Osteoblast (primary cell): ENCODE measurements around the gene CC2D1A. TPM values are rescaled to one million over a fixed set of nuclear protein-coding genes. Genes with fewer than 3 reads are reported as not detected.

ENCODE experiments used
- DNase-seq: peaks from one replicate; pipeline ENCODE4 v3.0.0; 2011; ENCODE audit warnings: low spot score, mixed read lengths; ENCODE audit not compliant: insufficient read length; ENCODE audit errors: missing footprints
- H2AFZ ChIP-seq: 2 replicates; pipeline ENCODE4 v1.6.0; 2011; ENCODE audit warnings: mild to moderate bottlenecking, low read length
- H3K27ac ChIP-seq: 2 replicates; pipeline ENCODE4 v1.5.1; 2011; ENCODE audit warnings: mild to moderate bottlenecking, low read depth, low read length, moderate library complexity
- H3K27me3 ChIP-seq: 2 replicates; pipeline ENCODE4 v1.6.0; 2012; ENCODE audit warnings: mild to moderate bottlenecking, control low read depth, inconsistent platforms, low read length, moderate library complexity; ENCODE audit not compliant: insufficient read depth
- H3K36me3 ChIP-seq: 2 replicates; pipeline ENCODE4 v1.5.1; 2011; ENCODE audit warnings: mild to moderate bottlenecking, low read length, control low read depth, moderate library complexity; ENCODE audit not compliant: insufficient read depth
- H3K4me1 ChIP-seq: 2 replicates; pipeline ENCODE4 v1.5.1; 2011; ENCODE audit warnings: mild to moderate bottlenecking, low read length, control low read depth, moderate library complexity; ENCODE audit not compliant: insufficient read depth
- H3K4me2 ChIP-seq: 2 replicates; pipeline ENCODE4 v1.6.0; 2011; ENCODE audit warnings: mild to moderate bottlenecking, low read length; ENCODE audit not compliant: insufficient read depth
- H3K4me3 ChIP-seq: fragments of 200-600 bp; sonication (generic); 3 replicates; pipeline ENCODE4 v1.5.1; 2012; ENCODE audit warnings: mild to moderate bottlenecking, low read length, inconsistent platforms; ENCODE audit not compliant: insufficient read depth
- H3K79me2 ChIP-seq: 2 replicates; pipeline ENCODE4 v1.6.0; 2012; ENCODE audit warnings: mild to moderate bottlenecking, low read length, control low read depth, inconsistent platforms; ENCODE audit not compliant: insufficient read depth
- H3K9me3 ChIP-seq: 2 replicates; pipeline ENCODE4 v1.5.1; 2011; ENCODE audit warnings: low read depth, low read length, control low read depth
- H4K20me1 ChIP-seq: 2 replicates; pipeline ENCODE4 v1.6.0; 2012; ENCODE audit warnings: mild to moderate bottlenecking, low read length, control low read depth; ENCODE audit not compliant: insufficient read depth
- total RNA-seq: library from RNA; depleted of rRNA; stranded (reverse); fragments of >200 nt; gene quantifications from 2 replicates; pipeline ENCODE4 v1.2.3, GENCODE V29; 2012
- TF ChIP-seq, protein P1 (sequence below): IDR thresholded peaks from 2 replicates; pipeline ENCODE4 v1.5.1; 2011; ENCODE audit warnings: mild to moderate bottlenecking, low read depth, low read length, moderate library complexity; ENCODE audit errors: extremely low read depth

Gene CC2D1A
- total RNA-seq, 1 donor: 19.2 TPM

DNA sequence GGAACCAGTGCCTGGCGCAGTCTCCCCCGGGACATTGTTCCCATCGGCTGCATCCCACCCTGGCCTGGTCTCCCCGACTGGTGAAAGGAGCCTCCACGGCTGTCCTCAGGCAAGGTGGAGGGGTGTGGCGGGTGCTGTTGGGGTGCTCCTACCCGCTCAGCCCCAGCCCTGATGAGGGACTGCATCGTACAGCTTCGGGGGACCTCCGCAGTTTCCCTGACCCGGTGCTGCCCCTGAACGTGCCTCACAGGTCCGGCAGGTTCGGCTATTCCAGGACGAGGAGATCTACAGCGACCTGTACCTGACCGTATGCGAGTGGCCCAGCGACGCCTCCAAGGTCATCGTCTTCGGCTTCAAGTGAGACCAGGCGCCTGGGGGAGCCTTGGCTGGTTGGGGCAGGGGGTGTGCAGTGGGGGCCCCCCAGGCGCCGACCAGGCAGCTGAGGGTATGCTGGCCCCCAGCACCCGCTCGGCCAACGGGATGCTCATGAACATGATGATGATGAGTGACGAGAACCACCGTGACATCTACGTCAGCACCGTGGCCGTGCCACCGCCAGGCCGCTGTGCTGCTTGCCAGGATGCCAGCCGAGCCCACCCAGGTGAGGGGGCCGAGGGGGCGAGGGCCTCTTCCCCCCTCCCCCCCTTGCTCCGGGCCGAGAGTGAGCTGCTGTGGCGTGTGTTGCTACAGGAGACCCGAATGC is 49.8 kb downstream of the CC2D1A start:
- Histone ChIP-seq H3K27ac (no peak overlapping the region), H3K79me2 (peaks cover 20% of the 10 kb centered on the region), H3K4me3 (no peak overlapping the region), H3K4me2 (no peak overlapping the region), H3K27me3 (no peaks in the 10 kb centered on the region), H3K36me3 (peaks cover 34% of the 10 kb centered on the region), H4K20me1 (peaks cover 16% of the 10 kb centered on the region), H3K4me1 (no peaks in the 10 kb centered on the region), H3K9me3 (no peaks in the 10 kb centered on the region), H2AFZ (no peak overlapping the region)
- TF ChIP-seq, protein P1, sequence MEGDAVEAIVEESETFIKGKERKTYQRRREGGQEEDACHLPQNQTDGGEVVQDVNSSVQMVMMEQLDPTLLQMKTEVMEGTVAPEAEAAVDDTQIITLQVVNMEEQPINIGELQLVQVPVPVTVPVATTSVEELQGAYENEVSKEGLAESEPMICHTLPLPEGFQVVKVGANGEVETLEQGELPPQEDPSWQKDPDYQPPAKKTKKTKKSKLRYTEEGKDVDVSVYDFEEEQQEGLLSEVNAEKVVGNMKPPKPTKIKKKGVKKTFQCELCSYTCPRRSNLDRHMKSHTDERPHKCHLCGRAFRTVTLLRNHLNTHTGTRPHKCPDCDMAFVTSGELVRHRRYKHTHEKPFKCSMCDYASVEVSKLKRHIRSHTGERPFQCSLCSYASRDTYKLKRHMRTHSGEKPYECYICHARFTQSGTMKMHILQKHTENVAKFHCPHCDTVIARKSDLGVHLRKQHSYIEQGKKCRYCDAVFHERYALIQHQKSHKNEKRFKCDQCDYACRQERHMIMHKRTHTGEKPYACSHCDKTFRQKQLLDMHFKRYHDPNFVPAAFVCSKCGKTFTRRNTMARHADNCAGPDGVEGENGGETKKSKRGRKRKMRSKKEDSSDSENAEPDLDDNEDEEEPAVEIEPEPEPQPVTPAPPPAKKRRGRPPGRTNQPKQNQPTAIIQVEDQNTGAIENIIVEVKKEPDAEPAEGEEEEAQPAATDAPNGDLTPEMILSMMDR: no peak
- DNase-seq: peak; percentile 53

DNA sequence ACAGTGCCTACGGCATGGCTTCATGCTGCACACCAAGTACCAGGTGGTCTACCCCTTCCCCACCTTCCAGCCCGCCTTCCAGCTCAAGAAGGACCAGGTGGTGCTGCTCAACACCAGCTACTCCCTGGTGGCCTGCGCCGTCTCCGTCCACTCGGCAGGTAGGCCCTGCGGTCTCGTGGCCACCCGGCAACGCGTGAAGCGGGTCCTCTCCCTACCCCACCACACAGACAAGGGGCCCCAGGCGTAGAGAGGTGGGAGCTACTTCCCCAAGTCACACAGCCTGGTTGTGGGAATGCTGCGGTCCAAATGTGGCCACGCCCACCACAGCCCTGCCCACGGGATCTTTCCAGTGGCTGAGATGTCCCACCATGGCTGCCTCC is 50.4 kb downstream of the CC2D1A start:
- Histone ChIP-seq H3K9me3 (no peaks in the 10 kb centered on the region), H3K79me2 (peaks cover 20% of the 10 kb centered on the region), H3K4me3 (no peak overlapping the region), H4K20me1 (peaks cover 16% of the 10 kb centered on the region), H3K4me1 (no peaks in the 10 kb centered on the region), H3K4me2 (no peak overlapping the region), H3K27me3 (no peaks in the 10 kb centered on the region), H3K36me3 (peaks cover 36% of the 10 kb centered on the region), H2AFZ (no peak overlapping the region), H3K27ac (no peak overlapping the region)
- DNase-seq: no peak
- TF ChIP-seq, protein P1: no peak

DNA sequence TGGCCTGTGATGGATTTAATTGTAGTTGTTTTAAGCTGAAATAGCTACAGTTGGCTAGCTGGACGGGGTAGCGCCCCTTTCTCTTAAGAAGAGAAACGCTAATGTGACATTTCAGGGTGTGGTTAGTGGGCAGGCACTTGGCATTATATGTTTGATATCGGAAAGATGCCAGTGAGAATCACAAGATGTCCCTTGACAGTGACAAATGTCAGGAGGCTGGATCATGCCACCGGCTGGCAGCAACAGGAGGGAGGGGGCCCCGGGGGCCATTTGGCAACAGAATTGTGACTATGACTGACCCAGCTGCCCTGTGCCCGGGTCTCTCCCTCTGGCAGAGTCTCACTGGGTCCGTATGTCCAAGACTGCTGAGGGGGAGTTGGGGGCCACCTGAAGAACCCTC is 51.0 kb downstream of the CC2D1A start:
- Histone ChIP-seq H3K27me3 (no peaks in the 10 kb centered on the region), H3K27ac (no peak overlapping the region), H4K20me1 (peaks cover 16% of the 10 kb centered on the region), H3K4me1 (no peaks in the 10 kb centered on the region), H3K4me2 (no peak overlapping the region), H3K79me2 (peaks cover 20% of the 10 kb centered on the region), H2AFZ (no peak overlapping the region), H3K9me3 (no peaks in the 10 kb centered on the region), H3K4me3 (no peak overlapping the region), H3K36me3 (peaks cover 36% of the 10 kb centered on the region)
- TF ChIP-seq, protein P1: no peak
- DNase-seq: peak; percentile 56

DNA sequence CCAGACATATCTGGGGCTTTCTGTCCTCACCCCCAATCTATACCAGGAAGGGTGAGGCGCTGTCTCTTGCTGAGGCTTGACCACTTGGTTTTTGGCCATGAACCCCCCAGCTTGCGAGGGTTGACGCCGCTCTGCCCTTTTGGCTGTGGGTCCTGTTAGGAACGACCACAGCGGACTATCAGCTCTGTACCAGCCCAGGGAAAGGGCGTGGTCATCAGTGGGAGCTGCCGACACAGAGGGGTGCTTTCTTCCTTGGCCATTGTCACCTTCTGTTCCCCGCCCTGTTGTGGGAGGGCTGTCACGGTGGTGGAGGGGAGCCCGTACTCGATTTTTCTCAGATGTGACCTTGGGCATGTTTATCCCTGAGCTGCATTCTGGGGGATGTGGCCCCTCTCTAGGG is 52.0 kb downstream of the CC2D1A start:
- Histone ChIP-seq H3K36me3 (peaks cover 36% of the 10 kb centered on the region), H3K27me3 (no peaks in the 10 kb centered on the region), H3K27ac (no peak overlapping the region), H3K79me2 (peaks cover 17% of the 10 kb centered on the region), H4K20me1 (peaks cover 16% of the 10 kb centered on the region), H3K9me3 (no peaks in the 10 kb centered on the region), H2AFZ (no peak overlapping the region), H3K4me2 (no peak overlapping the region), H3K4me3 (no peak overlapping the region), H3K4me1 (no peaks in the 10 kb centered on the region)
- TF ChIP-seq, protein P1: no peak
- DNase-seq: no peak
